Parathyroid adenoma (tissue), 2 donors: ENCODE data around the gene TMEM131L.

Experiments
- H2AFZ ChIP-seq: fragments of 300-600 bp; sonication (generic); one replicate; pipeline ENCODE4 v1.7.0; 2017; ENCODE audit warnings: antibody characterized with exemption, mild to moderate bottlenecking
- H3K27ac ChIP-seq: fragments of 300-600 bp; sonication (generic); one replicate; pipeline ENCODE4 v1.7.0; 2017
- H3K27me3 ChIP-seq: fragments of 300-600 bp; sonication (generic); one replicate; pipeline ENCODE4 v1.7.0; 2017; ENCODE audit warnings: low read length; ENCODE audit not compliant: control insufficient read depth, insufficient read depth
- H3K36me3 ChIP-seq: fragments of 300-600 bp; sonication (generic); one replicate; pipeline ENCODE4 v1.7.0; 2017; ENCODE audit warnings: low read length; ENCODE audit not compliant: control insufficient read depth, insufficient read depth
- H3K4me1 ChIP-seq: fragments of 300-600 bp; sonication (generic); one replicate; pipeline ENCODE4 v1.7.0; 2017; ENCODE audit warnings: control low read depth
- H3K4me2 ChIP-seq: fragments of 300-600 bp; sonication (generic); one replicate; pipeline ENCODE4 v1.7.0; 2017; ENCODE audit warnings: low read length
- H3K4me3 ChIP-seq: fragments of 300-600 bp; sonication (generic); one replicate; pipeline ENCODE4 v1.7.0; 2017; ENCODE audit warnings: low read depth, low read length
- H3K79me2 ChIP-seq: fragments of 300-600 bp; sonication (generic); one replicate; pipeline ENCODE4 v1.7.0; 2017; ENCODE audit warnings: control low read depth
- H3K9ac ChIP-seq: fragments of 300-600 bp; sonication (generic); one replicate; pipeline ENCODE4 v1.7.0; 2017; ENCODE audit warnings: mild to moderate bottlenecking
- H3K9me3 ChIP-seq: fragments of 300-600 bp; sonication (generic); one replicate; pipeline ENCODE4 v1.7.0; 2017; ENCODE audit warnings: low read length; ENCODE audit not compliant: control insufficient read depth
- CTCF ChIP-seq: fragments of 300-600 bp; sonication (generic); IDR thresholded peaks from one replicate; pipeline ENCODE4 v1.7.0; 2017; ENCODE audit warnings: antibody characterized with exemption, mild to moderate bottlenecking
- donor health status: primary hyperparathyroidism.

Gene TMEM131L

GRCh38 chr4:153490985-153491483 lies 24.9 kb downstream of the TMEM131L start:
- H3K4me3 ChIP-seq = no peak overlapping the region
- no peaks in the 10 kb centered on the region for H3K4me1 ChIP-seq
- H3K36me3 ChIP-seq = no peaks in the 10 kb centered on the region
- no peaks in the 10 kb centered on the region for H3K27me3 ChIP-seq
- no peak overlapping the region for H3K4me2 ChIP-seq
- H3K9ac ChIP-seq = no peak overlapping the region
- no peaks in the 10 kb centered on the region for H3K79me2 ChIP-seq
- no peak for TF ChIP-seq CTCF
- H3K27ac ChIP-seq = no peak overlapping the region
- H2AFZ ChIP-seq = no peak overlapping the region
- no peaks in the 10 kb centered on the region for H3K9me3 ChIP-seq

GRCh38 chr4:153494562-153494961 lies 28.4 kb downstream of the TMEM131L start:
- H3K36me3 ChIP-seq = no peaks in the 10 kb centered on the region
- no peaks in the 10 kb centered on the region for H3K9me3 ChIP-seq
- H3K27me3 ChIP-seq = no peaks in the 10 kb centered on the region
- TF ChIP-seq CTCF = no peak
- no peak overlapping the region for H2AFZ ChIP-seq
- H3K4me2 ChIP-seq = no peak overlapping the region
- H3K27ac ChIP-seq = no peak overlapping the region
- no peak overlapping the region for H3K9ac ChIP-seq
- no peaks in the 10 kb centered on the region for H3K79me2 ChIP-seq
- H3K4me3 ChIP-seq = no peak overlapping the region
- H3K4me1 ChIP-seq = no peaks in the 10 kb centered on the region

- no peak for TF ChIP-seq CTCF
- Histone ChIP-seq H3K9ac (no peak overlapping the region), H3K9me3 (no peaks in the 10 kb centered on the region), H3K4me3 (no peak overlapping the region), H3K36me3 (no peaks in the 10 kb centered on the region), H3K79me2 (no peaks in the 10 kb centered on the region), H3K4me1 (no peaks in the 10 kb centered on the region), H2AFZ (no peak overlapping the region), H3K4me2 (no peak overlapping the region), H3K27ac (no peak overlapping the region), H3K27me3 (no peaks in the 10 kb centered on the region)
Measured at GRCh38 chr4:153495480-153496193, 29.5 kb downstream of the TMEM131L start.

GRCh38 chr4:153497091-153497531 lies 31.0 kb downstream of the TMEM131L start:
- Histone ChIP-seq H3K36me3 (no peaks in the 10 kb centered on the region), H3K4me3 (no peak overlapping the region), H2AFZ (no peak overlapping the region), H3K4me1 (no peaks in the 10 kb centered on the region), H3K27me3 (no peaks in the 10 kb centered on the region), H3K9ac (no peak overlapping the region), H3K27ac (no peak overlapping the region), H3K4me2 (no peak overlapping the region), H3K79me2 (no peaks in the 10 kb centered on the region), H3K9me3 (no peaks in the 10 kb centered on the region)
- TF ChIP-seq CTCF = no peak
